C4-2B (cell line): ENCODE data around the gene NAA60.

ENCODE experiments used
- H3K27ac ChIP-seq: fragments of 450-650 bp; 2 replicates; pipeline ENCODE4 v1.5.1; 2017
- CTCF ChIP-seq: fragments of 450-650 bp; conservative IDR thresholded peaks from 2 replicates; pipeline ENCODE4 v1.5.1; 2017; ENCODE audit warnings: mild to moderate bottlenecking
- ZFX ChIP-seq: fragments of 450-650 bp; IDR thresholded peaks from 2 replicates; pipeline ENCODE4 v1.6.1; 2017

Gene NAA60

GRCh38 chr16:3497771-3498170, 54.3 kb downstream of the NAA60 start:
- H3K27ac ChIP-seq: no peak overlapping the region
- TF ChIP-seq ZFX (no peak), CTCF (no peak)

GRCh38 chr16:3498988-3499387, 55.5 kb downstream of the NAA60 start:
- no peak for TF ChIP-seq CTCF
- no peak for TF ChIP-seq ZFX
- H3K27ac ChIP-seq: no peak overlapping the region

GRCh38 chr16:3501412-3501761, 57.9 kb downstream of the NAA60 start:
- H3K27ac ChIP-seq: peak overlapping the region; percentile 72

- TF ChIP-seq CTCF (no peak), ZFX (no peak)
- peak overlapping the region; percentile 72 for H3K27ac ChIP-seq
Observed at GRCh38 chr16:3501783-3502400, 58.4 kb downstream of the NAA60 start.

- no peak overlapping the region for H3K27ac ChIP-seq
- TF ChIP-seq ZFX: no peak
- TF ChIP-seq CTCF: no peak
Observed at GRCh38 chr16:3503523-3503922, 60.0 kb downstream of the NAA60 start.

GRCh38 chr16:3508736-3509135, 65.3 kb downstream of the NAA60 start:
- H3K27ac ChIP-seq: no peak overlapping the region
- TF ChIP-seq CTCF (no peak), ZFX (no peak)

GRCh38 chr16:3509470-3509928, 66.0 kb downstream of the NAA60 start:
- TF ChIP-seq ZFX (no peak), CTCF (no peak)
- no peak overlapping the region for H3K27ac ChIP-seq

GRCh38 chr16:3510416-3510815, 66.9 kb downstream of the NAA60 start:
- no peak for TF ChIP-seq CTCF
- TF ChIP-seq ZFX: no peak
- no peak overlapping the region for H3K27ac ChIP-seq
